PC-9 (cell line): Measurements from ENCODE around the gene MUCL3.

Experiments
- EZH2 ChIP-seq: fragments of 200-600 bp; sonication (generic); IDR thresholded peaks from 2 replicates; pipeline ENCODE4 v1.8.0; 2017; ENCODE audit warnings: antibody characterized with exemption, low read depth
- TF ChIP-seq, protein P1 (sequence below): fragments of 200-600 bp; sonication (generic); conservative IDR thresholded peaks from 2 replicates; pipeline ENCODE4 v1.6.1; 2017; ENCODE audit warnings: mixed run types, antibody characterized with exemption, mild to moderate bottlenecking, moderate library complexity

DNA sequence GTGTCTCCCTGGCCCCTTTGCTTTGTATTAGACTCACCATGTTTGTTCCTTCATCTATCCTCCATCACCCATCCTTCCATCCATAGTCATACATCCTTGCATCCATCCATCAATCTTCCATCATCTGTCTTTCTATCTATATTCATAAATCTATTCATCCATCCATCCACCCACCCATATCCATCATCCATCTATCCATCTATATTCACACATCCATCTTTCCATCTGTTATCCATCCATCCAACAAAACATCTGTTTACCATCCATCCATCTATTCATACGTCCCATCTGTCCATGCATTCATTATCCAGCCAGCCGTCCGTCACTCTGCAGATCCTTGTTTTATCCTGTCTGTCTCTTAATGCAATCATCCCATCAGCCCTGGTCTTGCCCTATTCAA, 45.8 kb upstream of the MUCL3 start:
- TF ChIP-seq, protein P1, sequence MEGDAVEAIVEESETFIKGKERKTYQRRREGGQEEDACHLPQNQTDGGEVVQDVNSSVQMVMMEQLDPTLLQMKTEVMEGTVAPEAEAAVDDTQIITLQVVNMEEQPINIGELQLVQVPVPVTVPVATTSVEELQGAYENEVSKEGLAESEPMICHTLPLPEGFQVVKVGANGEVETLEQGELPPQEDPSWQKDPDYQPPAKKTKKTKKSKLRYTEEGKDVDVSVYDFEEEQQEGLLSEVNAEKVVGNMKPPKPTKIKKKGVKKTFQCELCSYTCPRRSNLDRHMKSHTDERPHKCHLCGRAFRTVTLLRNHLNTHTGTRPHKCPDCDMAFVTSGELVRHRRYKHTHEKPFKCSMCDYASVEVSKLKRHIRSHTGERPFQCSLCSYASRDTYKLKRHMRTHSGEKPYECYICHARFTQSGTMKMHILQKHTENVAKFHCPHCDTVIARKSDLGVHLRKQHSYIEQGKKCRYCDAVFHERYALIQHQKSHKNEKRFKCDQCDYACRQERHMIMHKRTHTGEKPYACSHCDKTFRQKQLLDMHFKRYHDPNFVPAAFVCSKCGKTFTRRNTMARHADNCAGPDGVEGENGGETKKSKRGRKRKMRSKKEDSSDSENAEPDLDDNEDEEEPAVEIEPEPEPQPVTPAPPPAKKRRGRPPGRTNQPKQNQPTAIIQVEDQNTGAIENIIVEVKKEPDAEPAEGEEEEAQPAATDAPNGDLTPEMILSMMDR, result no peak
- TF ChIP-seq EZH2, result no peak
